ENCODE data around the gene POMGNT2. TPM values are rescaled to one million over a fixed set of nuclear protein-coding genes. Genes with fewer than 3 reads are reported as not detected.

The POMGNT2 gene
- total and polyA plus RNA-seq, 2 of the 8 experiments (the other 6 are each of a cell fraction or from before 2014, with no cell fraction given): 13.6 to 35.7 TPM

GRCh38 chr3:43094381-43094780 lies 11.5 kb downstream of the POMGNT2 start (continued):
- TF ChIP-seq NANOG (IDR thresholded peaks at IDR 0.05; ENCODE audit: insufficient read depth, low read depth, low read length, poor library complexity, severe bottlenecking) (no peak), SIN3A (conservative IDR thresholded peaks at IDR 0.05 in 1 of 2, IDR thresholded peaks at IDR 0.05 in 1 of 2; ENCODE audit: low read depth in 1 of 2, low read length in 2 of 2) (no peak), JUND (IDR thresholded peaks at IDR 0.05; ENCODE audit: low read length) (no peak), ATF3 (IDR thresholded peaks at IDR 0.05; ENCODE audit: insufficient read depth, low read depth, low read length) (no peak)
